Tibial artery (tissue), 4 donors: Measurements from ENCODE around the gene GATA1.

Experiments
- DNase-seq, 2 donors: peaks; one replicate each; pipeline ENCODE4 v3.0.0-alpha.2; 2019
- H3K27ac ChIP-seq, 2 donors: fragments of 200-600 bp; sonication (generic) in 1 of 2; 1 replicate in 1 of 2; 2 replicates in 1 of 2; pipeline ENCODE4 v1.5.1; 2018 to 2019; ENCODE audit warnings: mild to moderate bottlenecking in 1 of 2
- H3K27me3 ChIP-seq, 2 donors: fragments of 200-600 bp; sonication (generic) in 1 of 2; one replicate each; pipeline versions ENCODE4 v1.5.1 to v1.6.0; 2016 to 2019
- H3K36me3 ChIP-seq, 3 donors: fragments of 200-600 bp; sonication (generic) in 2 of 3; one replicate each; pipeline ENCODE4 v1.5.1; 2016 to 2019; ENCODE audit warnings: mild to moderate bottlenecking in 2 of 3
- H3K4me1 ChIP-seq, 4 donors: fragments of 200-600 bp; sonication (generic) in 2 of 4; 1 replicate in 3 of 4; 2 replicates in 1 of 4; pipeline ENCODE4 v1.5.1; 2016 to 2019
- H3K4me3 ChIP-seq, 2 donors: fragments of 200-600 bp; sonication (generic) in 1 of 2; 1 replicate in 1 of 2; 2 replicates in 1 of 2; pipeline ENCODE4 v1.5.1; 2018 to 2019; ENCODE audit warnings: mild to moderate bottlenecking in 2 of 2
- H3K9me3 ChIP-seq, 3 donors: fragments of 200-600 bp; sonication (generic) in 1 of 3; one replicate each; pipeline ENCODE4 v1.5.1; 2016 to 2019
- CTCF ChIP-seq, 2 experiments: fragments of 200-600 bp in 1 of 2; fragments of 450-650 bp in 1 of 2; IDR thresholded peaks; one replicate each; pipeline ENCODE4 v1.5.1; 2017 to 2019; ENCODE audit warnings: antibody characterized with exemption in 2 of 2, mild to moderate bottlenecking in 1 of 2, moderate library complexity in 1 of 2
- intact Hi-C: fragments of 100-400 bp; cut with DNase I; formaldehyde crosslinking; loops from one replicate; pipeline ENCODE4 v1.15.0; 2023; ENCODE audit warnings: low total_unique reads

GATA1 gene

GRCh38 chrX:48786341-48786800 lies at the start of gene GATA1:
Gene GATA1, plus strand, starts transcription at chrX:48786590. Its CDS starts 4,520 bp downstream, at chrX:48791110.
- Histone ChIP-seq H3K36me3 (no peaks in the 10 kb centered on the region), H3K4me1 (no peaks in the 10 kb centered on the region), H3K9me3 (no peaks in the 10 kb centered on the region), H3K4me3 (no peak within 1 kb of the TSS), H3K27me3 (peaks cover 0 to 2% of the 10 kb centered on the region in 2 donors), H3K27ac (no peak within 1 kb of the TSS)
- no peak for DNase-seq
- TF ChIP-seq CTCF (IDR thresholded peaks at IDR 0.05): no peak
- intact Hi-C loops: no loop called here

GRCh38 chrX:48736878-48737212 lies 49.5 kb upstream of the GATA1 start:
- intact Hi-C loops: loop anchor here (5.0 kb wide), 1 partner anchor 65 kb away; the partner anchor contains the start of gene HDAC6
- no peaks in the 10 kb centered on the region for H3K9me3 ChIP-seq

GRCh38 chrX:48737213-48737938 lies 49.0 kb upstream of the GATA1 start:
- Histone ChIP-seq H3K27ac (peak overlapping the region; percentile 85 to 92), H3K4me1 (peaks cover 0 to 5% (median 0%) of the 10 kb centered on the region in 4 donors), H3K9me3 (no peaks in the 10 kb centered on the region), H3K4me3 (peak overlapping the region; percentile 66 to 67), H3K27me3 (no peaks in the 10 kb centered on the region), H3K36me3 (no peaks in the 10 kb centered on the region)
- TF ChIP-seq CTCF (IDR thresholded peaks at IDR 0.05): no peak
- intact Hi-C loops: loop anchor here (5.0 kb wide), 1 partner anchor 65 kb away; the partner anchor contains the start of gene HDAC6
- peak; percentile 87 to 94 for DNase-seq

More at GRCh38 chrX:48736878-48737212, 49.5 kb upstream of the GATA1 start:
- no peaks in the 10 kb centered on the region for H3K27me3 ChIP-seq
- H3K36me3 ChIP-seq: no peaks in the 10 kb centered on the region
- TF ChIP-seq CTCF (IDR thresholded peaks at IDR 0.05): no peak
- peak overlapping the region in 1 of 2 donors; percentile 67 for H3K4me3 ChIP-seq
- H3K27ac ChIP-seq: peak overlapping the region in 1 of 2 donors; percentile 85
- DNase-seq: no peak
- H3K4me1 ChIP-seq: peaks cover 0 to 5% (median 0%) of the 10 kb centered on the region in 4 donors

- intact Hi-C loops: loop anchor here (5.0 kb wide), 1 partner anchor 64 kb away; the partner anchor contains the start of gene HDAC6
- no peak for TF ChIP-seq CTCF (IDR thresholded peaks at IDR 0.05)
- no peak for DNase-seq
- H3K27me3 ChIP-seq: no peaks in the 10 kb centered on the region
- H3K4me1 ChIP-seq: peaks cover 0 to 5% (median 0%) of the 10 kb centered on the region in 4 donors
- peak overlapping the region; percentile 85 to 92 for H3K27ac ChIP-seq
- no peaks in the 10 kb centered on the region for H3K36me3 ChIP-seq
- no peaks in the 10 kb centered on the region for H3K9me3 ChIP-seq
- H3K4me3 ChIP-seq: peak overlapping the region; percentile 66 to 67
These were observed 48.5 kb upstream of the GATA1 start for GRCh38 chrX:48737940-48738339.

GRCh38 chrX:48741834-48742233 lies 44.6 kb upstream of the GATA1 start:
- H3K36me3 ChIP-seq: no peaks in the 10 kb centered on the region
- H3K4me1 ChIP-seq: peaks cover 0 to 5% (median 0%) of the 10 kb centered on the region in 4 donors
- H3K27ac ChIP-seq: no peak overlapping the region
- no peak overlapping the region for H3K4me3 ChIP-seq
- no peak for TF ChIP-seq CTCF (IDR thresholded peaks at IDR 0.05)
- no peak for DNase-seq
- intact Hi-C loops: no loop called here
- no peaks in the 10 kb centered on the region for H3K27me3 ChIP-seq
- H3K9me3 ChIP-seq: no peaks in the 10 kb centered on the region
